ENCODE data around the gene PVALB.

The PVALB gene

GRCh38 chr22:36816636-36817524 lies at the start of gene PVALB:
Gene PVALB (minus strand): TSS chr22:36817035. CDS start chr22:36817005, 30 bp downstream.
- no peak for DNase-seq

GRCh38 chr22:36865346-36865745 lies 48.5 kb upstream of the PVALB start:
- DNase-seq = no peak

- no peak for DNase-seq
Measured at GRCh38 chr22:36864454-36865215, 47.8 kb upstream of the PVALB start.

GRCh38 chr22:36863979-36864378 lies 47.1 kb upstream of the PVALB start:
- no peak for DNase-seq

GRCh38 chr22:36863281-36863680 lies 46.4 kb upstream of the PVALB start:
- no peak for DNase-seq

GRCh38 chr22:36862251-36863242 lies 45.7 kb upstream of the PVALB start:
- no peak for DNase-seq

GRCh38 chr22:36860821-36861659 lies 44.2 kb upstream of the PVALB start, which contains the start of gene NCF4:
Gene NCF4 (plus strand): TSS chr22:36861006. CDS start chr22:36861172, 166 bp downstream.
- no peak for DNase-seq

GRCh38 chr22:36860438-36860820 lies 43.6 kb upstream of the PVALB start:
- no peak for DNase-seq

- no peak for DNase-seq
Measured at GRCh38 chr22:36860017-36860416, 43.2 kb upstream of the PVALB start.

GRCh38 chr22:36858966-36859365 lies 42.1 kb upstream of the PVALB start:
- DNase-seq = no peak

GRCh38 chr22:36858156-36858555 lies 41.3 kb upstream of the PVALB start:
- no peak for DNase-seq

- no peak for DNase-seq
Measured at GRCh38 chr22:36856792-36857135, 39.9 kb upstream of the PVALB start.

- peak; percentile 51 for DNase-seq
Measured at GRCh38 chr22:36856121-36856791, 39.4 kb upstream of the PVALB start.

- no peak for DNase-seq
Measured at GRCh38 chr22:36855478-36855877, 38.6 kb upstream of the PVALB start.

- DNase-seq = peak; percentile 15
Measured at GRCh38 chr22:36853407-36854099, 36.7 kb upstream of the PVALB start.

GRCh38 chr22:36852056-36852973 lies 35.5 kb upstream of the PVALB start:
- no peak for DNase-seq

- no peak for DNase-seq
Measured at GRCh38 chr22:36850682-36851081, 33.8 kb upstream of the PVALB start.

- DNase-seq = no peak
Measured at GRCh38 chr22:36850056-36850455, 33.2 kb upstream of the PVALB start.

- DNase-seq = no peak
Measured at GRCh38 chr22:36846949-36847348, 30.1 kb upstream of the PVALB start.
